TTC549 (cell line): ENCODE measurements around the gene PRKAG1.

ENCODE experiments used
- FAIRE-seq: peaks from 2 replicates; lab custom pipeline; 2012; peaks lifted over from hg19 to GRCh38; lab: Jason Lieb, UNC

Gene PRKAG1

DNA sequence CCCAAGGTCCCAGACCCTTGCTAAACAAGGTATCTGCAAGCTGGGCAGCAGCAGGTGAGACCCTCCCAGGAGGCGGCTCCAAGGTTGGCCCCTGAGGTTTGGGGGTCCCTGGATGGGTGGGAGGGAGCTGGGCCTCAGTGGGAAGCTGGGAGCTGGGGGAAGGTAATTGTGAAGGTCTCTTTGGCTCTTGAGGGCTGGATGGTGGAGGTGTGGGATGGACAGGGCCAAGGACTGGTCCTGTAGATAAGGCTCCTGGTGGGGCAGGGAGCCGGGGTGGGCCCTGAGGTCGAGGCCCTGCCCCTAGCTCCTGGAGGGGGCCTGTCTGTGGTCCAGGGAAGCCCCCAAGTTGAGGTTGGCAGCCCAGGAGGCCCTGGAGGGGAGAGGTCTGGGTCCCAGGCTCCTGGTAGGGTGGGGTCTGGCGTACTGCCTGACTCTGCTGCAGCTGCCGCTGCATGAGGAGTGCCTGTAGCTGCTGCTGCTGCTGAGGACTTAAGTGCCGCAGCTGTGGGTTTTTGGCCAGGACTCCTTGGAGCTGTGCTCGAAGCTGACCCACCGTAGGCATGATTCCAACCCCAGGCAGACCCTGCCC is 13.1 kb upstream of the PRKAG1 start:
- no peak for FAIRE-seq

DNA sequence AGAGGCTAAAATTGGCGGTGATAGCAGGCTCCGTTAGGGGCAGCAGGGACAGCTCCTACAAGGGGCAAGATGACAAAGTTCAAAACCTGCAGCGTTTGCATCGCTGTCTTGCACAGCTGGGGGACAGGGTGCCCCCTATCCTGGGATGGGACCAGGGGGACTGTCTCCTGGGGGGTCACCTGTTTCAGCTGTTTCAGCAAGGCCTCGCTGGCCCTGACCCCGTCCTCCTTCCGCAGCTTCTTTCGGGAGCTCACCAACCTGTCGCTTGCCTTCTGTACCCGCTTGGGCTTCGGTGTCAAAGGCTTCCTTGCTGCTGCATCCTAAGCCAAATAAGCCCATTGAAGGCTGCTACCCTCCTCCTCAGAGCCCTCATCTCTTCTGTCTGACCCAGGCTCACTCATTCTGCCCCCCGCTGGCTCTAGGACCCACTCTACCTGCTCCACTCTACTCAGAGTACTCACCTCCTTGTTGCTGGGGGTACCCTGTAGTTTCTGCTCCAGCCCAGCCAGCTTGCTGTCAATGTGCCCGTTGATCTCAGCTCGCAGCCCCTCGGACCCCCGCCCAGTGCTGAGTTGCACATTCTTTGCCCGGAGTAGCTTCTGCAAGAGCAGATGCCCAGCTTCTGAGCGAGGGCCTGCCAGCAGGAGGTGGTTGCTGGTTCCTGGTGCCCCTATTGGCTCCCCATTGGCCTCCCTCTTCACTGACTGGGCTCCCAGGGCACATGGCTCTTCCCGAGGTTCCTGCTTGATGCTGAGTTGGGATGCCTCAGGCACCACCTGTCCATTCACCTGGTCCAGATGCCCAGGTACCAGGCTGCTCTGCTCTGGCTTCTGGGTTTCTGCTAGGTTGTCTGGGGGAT is 12.4 kb upstream of the PRKAG1 start:
- no peak for FAIRE-seq

DNA sequence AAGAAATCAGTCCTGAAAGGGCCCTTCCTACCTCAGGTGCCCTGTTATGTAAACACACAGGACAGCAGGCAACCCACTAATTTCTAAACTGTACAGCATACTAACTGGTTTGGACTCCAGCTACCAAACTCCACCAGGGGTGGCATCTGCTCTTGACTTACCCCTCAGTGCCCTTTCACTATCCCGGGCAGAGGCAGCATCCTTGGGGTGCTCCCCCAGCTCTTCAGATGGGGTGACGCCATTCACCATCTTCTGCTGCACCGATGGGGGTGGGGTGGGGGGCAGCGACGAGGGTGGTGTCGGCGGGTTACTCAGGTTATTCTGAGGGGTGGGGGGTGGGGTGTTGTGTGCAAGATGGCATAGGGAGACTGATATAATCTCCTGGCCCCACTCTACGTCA is 11.5 kb upstream of the PRKAG1 start:
- FAIRE-seq: no peak

DNA sequence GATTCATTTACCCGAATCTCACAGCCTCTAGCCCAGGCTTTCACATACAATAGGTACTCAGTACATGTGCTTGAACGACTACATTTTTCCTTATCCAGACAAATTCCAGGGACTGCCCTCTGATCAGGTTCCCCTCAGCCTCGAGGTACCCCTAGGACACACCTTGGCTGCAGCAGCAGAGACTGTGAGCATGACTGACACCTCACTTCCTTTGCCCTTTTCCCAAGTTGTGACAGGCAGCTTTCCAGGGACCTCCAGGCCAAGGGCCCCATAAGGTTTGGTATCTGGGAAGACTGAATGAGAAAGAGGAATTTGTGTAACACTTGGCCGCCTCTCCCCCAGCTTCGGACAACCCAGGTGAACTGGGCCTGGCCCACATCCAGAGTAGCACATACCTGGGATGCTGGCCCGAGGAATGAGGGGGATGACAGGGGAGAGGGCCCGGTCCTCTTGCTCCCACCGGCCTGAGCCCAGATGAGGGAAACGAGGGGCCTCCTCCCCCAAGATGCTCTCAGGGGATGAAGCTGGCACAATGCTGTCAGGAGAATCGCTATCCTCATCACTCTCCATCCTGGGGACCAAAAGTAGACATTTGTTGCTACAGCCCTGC is 10.2 kb upstream of the PRKAG1 start:
- no peak for FAIRE-seq

DNA sequence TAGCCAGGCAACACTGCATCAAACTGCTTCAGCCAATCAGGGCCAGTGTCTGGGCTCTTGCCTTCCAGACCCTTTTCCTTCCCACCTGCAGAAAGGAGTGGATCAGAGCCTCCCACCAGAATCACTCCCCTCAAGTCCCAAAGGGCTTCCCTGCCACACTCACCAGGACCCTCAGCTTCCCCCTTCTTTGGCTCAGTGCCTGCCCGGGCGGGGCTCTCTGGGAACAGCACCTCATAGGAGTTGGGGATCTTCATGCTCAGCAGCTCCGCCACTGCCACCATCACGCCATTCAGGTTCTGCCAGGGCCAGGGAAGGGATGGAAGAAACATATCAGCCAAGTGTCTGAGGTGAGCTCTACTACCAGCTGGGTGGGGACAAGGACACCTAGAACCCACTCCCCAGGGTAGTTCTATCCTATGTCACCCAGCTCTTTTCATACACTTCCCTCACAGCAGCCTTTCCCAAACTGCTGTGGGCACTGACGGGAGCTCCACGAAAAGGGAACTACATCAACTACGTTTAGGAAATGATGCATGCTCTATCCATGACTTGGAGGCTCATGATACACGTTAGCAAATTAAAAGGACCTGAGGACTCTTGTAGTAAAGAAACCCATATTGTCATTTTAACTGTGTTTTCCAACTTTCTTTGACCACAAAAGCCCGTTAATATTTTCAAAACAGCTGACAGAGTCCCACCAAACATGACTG is 9.4 kb upstream of the PRKAG1 start:
- no peak for FAIRE-seq

DNA sequence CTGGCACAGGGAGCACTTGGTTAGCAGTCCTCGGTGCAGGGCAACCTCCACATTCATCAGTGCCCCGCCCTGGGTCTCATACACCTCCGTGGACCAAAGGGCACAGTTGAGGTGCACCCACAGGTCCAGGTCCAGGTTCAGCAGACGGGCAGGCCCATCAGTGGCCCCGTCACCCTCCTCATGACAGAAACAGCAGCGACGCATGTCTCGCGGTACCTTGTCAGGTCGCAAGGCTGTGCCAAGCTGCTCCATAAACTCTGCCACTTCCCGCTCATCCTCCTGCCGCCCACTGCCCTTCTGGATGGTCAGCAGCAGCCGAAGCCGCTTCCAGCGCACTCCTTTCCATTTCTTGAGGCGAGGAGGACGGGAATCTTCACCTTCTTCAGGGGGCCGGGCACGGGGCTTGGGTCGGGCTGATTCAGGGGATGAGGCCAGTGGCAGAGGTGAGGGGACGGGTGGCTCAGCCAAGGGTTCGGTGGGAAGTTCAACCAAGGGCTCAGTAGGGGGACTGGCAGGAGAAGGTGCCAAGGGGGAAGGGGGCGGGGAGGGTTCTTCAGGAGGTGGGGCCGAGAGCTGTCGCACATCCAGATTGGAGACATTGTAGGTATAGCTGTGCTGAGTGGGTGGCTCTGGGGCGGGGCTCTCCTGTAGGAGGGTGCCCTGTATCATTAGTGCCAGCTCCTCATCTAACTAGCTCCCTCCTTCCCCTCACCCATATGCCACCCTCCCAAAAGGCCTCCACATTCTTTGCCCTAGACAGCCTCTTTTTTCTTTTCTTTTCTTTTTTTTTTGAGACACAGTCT is 8.3 kb upstream of the PRKAG1 start:
- no peak for FAIRE-seq

DNA sequence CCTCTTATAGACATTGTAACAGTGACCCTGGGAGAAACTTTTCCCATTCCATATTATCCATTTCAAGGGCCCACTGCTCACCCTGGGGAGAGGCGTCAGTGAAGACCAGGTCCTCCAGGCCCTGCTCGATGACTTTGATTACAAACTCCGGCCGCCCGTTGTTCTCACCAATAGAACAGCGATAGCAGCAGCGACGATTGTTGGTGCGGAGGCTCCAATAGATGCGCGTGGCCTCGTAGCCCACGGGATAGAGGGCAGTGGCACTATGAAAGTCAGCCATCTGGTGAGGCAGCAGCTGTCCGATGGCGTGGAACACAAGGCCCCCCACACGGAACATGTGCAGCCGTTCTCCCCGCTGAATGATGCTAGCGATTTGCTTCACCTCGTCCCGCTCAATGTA is 7.5 kb upstream of the PRKAG1 start:
- FAIRE-seq: no peak

DNA sequence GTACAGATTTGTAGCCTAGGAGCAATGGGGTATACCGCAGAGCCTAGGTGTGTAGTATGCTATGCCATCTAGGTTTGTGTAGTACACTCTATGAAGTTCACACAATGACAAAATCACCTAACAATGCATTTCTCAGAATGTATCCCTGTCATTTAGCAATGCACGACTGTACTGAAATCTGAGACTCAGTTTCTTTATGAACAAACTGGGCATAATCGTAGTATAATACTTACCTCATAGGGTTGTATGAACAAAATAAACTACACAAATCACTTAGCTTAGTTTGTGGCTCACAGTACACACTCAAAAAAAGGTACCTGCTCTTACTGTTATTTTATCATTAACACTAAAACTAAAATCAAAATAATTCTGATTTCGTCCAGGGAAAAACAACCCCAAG is 6.9 kb upstream of the PRKAG1 start:
- FAIRE-seq: no peak

DNA sequence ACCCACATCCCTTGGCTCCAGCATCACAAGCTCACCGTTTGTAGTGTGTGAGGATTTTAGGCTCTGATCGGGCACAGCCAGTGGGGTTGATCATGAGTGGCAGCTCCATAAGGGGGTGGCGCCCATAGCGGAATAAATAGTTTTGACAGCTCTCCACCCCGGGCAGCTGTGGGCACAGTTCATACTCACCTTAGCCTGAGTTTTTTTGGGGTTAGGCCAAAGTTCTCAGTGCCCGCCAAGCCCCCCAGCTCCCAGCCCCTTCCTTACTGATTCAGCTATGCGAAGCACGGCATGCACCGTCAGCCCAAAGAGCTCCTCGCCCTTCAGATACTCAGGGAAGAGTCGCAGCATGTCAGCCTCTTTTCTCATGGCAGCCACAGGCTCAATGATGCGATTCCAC is 6.0 kb upstream of the PRKAG1 start:
- no peak for FAIRE-seq

DNA sequence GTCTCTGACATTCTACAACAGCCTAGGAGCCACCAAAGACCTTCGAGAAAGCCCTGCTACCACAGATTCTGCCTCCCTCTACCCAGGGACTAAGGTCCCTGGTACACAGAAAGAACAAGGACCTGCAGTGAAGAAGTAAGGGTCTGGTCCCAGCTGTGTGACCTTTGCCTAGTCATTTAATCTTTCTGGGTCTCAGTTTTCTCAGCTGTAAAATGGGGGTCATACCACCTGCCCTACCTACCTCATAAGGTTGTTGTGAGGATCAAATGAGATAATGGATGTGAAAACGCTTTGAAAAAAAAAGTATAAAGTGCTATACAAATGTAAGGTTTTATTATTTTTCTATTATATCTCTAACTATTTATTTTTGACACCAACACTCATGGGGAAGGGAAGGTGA is 5.2 kb upstream of the PRKAG1 start:
- FAIRE-seq: no peak

DNA sequence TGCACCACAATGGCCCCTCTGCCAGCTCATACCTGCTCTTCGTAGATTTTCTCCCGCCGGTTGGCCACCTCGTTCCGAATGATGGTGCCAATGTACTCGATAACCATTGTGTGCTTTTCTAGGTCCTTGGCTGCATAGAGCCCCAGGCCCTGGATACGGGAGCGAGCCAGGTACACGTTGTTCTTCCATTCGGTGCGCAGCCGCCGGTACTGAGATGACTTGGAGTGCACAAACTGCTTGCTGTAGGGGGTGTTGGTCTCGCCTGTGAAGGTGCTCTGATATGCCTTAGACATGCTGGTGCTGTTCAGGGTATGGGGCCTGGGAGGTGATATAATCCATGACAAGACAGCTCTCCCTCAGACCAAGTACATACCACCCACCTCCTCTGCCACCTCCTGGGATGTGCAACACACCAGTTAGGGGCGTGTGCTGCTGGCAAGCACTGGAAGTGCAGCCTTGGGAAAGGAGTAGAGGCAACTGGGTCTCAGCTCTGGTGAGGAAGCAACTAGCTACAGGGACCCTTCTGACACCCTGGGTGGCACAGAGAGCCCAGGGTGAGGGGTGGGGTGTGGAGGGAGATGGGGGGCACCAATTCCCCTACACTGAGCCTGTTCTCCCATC is 4.1 kb upstream of the PRKAG1 start:
- no peak for FAIRE-seq

DNA sequence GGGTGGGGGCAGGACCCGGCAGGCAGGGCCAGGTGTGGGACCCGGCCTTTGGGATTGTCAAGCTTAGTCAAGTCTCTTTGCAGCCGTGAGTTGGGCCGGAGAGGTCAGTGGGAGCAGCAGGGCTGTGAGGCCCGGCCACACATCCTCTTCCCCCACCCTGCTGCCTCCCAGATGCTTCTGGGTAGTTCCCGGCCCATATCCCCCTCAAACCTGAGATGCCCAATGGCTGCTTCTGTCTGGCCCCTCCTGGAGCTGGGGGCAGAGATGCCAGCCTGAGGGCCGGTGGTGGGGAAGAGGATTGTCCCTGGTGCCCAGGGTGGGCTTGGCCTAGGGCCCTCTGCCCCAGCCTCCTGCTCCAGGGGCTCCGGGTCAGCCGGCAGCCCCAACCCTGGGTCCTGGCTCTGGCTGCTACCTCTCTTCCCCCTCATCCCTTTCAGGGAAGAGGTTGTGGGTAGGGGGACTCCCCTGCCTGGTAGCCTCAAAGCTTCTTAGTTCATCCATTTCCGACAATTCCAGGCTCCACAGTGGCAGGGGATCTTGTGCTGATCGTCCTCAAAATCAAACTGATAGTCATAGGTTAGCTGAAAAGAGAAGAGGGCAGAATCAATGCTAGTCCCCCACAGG is 2.8 kb upstream of the PRKAG1 start:
- no peak for FAIRE-seq

DNA sequence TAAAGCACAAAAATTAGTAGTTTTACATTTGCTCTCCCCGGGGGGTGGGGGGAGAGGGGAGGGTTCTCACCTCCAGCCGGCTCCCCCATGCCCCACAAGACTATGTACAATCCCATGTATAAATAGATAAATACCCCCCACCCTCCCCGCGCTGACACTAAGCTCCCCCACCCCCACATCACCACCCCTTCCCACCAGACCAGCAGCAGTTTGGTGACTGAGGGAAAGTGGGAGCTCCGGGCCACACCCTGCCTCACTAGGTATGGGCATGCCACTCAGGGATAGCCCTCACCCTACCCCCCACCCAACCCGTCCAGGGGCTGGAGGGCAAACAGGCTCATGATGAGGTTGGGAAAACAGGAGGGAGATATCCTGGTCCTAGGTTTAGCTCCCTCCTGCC is 1.9 kb upstream of the PRKAG1 start:
- FAIRE-seq: no peak

DNA sequence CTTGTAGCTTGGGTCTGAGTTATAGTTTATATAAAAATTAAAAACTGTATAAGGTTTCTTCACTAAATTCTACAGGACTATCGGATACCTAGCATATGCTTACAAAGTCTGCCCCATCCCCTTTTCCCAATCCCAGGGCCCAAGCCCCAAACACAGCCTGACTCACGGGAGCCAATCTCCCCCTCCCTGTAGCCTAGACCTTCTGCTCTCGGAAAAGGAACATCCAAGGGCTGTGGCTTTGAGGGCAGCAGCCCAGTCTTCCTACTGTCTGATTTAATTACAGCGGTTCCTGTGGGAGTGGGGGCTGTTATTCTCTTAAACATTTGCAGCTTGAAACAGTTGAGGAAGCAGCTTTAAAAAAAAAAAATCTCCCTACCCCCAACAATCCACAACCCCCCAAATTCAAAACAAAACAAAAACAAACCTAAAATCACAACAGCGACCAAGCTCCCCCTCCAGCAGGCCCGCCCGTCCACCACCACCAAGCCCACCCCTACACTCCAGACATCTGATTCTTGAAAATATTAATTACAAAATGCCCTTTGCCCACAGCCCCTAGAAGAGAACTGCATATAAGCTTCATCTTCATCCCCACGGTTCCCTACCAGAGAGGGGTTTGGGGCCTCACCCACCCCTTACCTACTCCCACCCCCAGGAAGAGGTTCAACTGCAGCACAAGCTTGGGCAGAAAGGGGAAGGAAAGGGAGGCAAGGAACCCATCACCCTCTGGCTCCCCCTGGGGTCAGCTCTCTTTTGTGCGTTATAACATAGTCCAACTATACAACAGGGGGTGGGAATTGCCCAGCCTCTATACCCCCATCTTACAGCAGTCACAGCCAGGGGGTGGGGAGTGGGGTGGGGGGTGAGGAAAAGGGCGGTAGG is 1.1 kb upstream of the PRKAG1 start:
- no peak for FAIRE-seq

DNA sequence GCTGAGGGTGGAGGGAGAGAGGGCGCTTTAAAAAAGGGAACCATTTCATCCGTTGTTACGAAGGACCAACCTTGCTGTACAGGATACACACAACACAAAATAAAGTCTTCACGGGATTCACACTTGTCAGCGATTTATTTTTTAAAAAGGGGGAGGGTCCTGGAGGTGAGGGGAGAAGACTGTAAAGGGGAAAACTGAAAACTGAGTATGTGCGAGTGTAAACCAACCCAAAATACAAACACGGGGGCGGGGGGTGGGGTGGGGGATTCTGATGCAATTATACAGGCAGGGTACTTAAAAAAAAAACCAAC is 499 bp upstream of the PRKAG1 start:
- no peak for FAIRE-seq

DNA sequence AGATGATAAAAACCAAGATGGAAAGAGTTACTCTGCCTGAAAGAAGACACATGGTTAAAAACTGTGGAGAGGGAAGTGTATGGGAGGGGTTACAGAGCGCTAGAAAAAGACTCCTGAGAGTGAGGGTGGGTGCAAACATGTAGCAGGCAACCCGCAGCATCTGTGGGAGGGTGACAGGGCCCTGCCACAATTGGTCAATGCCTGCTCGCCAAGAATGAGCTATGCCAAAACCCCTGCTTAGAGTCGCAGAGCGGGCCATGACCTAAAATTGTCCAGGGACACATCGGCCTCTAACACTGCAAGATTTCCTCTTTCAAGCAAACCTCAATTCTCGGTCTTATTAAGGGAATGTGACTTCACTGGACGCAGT is 700 bp downstream of the PRKAG1 start:
- no peak for FAIRE-seq

DNA sequence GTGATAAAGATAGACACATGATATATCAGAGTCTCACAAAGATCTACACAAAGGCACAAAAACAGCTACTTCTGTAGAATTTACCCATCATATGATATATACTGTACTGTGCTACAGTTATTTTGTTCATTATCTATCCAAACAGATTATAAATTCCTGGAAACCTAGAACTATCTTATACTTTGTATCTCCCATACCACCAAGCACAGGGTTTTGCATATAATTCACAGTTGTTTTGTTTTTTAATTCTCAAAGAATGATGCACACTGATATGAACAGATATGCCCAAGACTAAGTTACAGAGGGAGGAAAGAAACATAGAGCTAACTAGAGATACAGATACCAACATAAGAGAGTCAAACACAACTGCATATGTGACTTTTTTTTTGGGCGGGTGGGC is 3.4 kb downstream of the PRKAG1 start:
- no peak for FAIRE-seq

DNA sequence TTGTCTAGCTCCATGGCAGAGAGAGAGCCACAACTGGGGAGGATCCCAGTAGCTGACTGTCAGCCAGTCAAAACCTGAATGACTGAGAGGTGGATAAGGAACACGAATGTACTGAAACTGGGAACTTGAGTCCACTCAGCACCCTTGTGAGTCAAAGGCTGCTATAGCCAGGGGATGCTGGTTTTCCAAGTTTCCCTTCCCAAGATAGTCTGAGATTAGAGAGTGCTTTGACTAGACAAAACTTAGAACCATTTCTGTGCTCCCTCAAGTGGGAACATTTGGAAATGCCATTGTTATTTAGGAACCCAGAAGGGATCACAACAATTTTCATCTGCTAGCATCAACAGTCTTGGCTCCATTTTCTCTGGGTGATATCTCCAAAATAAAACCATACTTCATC is 4.0 kb downstream of the PRKAG1 start:
- no peak for FAIRE-seq

DNA sequence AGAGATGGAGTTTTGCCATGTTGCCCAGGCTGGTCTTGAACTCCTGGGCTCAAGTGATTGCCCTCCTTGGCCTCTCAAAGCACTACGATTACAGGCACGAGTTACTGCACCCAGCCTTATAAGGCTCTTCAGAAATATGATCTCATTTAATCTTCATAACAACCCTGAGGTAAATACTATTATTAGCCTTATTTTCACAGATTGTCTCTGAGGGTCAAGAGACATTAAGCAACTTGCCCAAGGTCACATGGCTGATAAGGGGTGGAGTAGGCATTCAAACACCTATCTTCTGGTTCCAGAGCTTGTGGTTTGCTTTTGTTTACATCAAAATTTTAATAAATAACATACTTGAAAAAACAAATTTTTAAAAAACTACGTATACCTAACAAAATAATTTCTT is 5.1 kb downstream of the PRKAG1 start:
- FAIRE-seq: no peak

DNA sequence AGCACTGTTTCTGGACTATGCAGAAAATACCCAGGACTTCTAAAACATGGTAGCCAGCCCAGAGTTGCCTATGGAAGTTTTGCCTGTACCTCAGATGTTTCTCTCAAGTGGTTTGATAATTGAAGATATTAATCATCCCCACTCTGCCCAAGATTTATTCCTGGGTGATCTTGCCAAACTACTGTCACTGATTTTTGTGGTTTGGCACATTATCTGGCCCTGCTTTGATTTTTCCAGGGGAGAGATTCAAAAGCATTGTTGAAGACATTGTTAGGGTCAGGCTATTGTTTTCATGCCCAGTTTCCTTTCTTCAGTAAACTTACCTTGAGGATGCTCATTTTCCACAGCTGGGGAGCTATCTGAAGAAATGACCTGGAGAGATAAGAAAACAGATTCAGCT is 5.8 kb downstream of the PRKAG1 start:
- no peak for FAIRE-seq
